Vagina (tissue), 2 donors: ENCODE data around the gene DUSP22.

Source experiments
- POLR2A ChIP-seq, 2 donors: fragments of 450-650 bp; IDR thresholded peaks; one replicate each; pipeline ENCODE4 v1.6.1; 2017; ENCODE audit warnings: antibody characterized with exemption in 2 of 2, mild to moderate bottlenecking in 2 of 2, moderate library complexity in 2 of 2
- POLR2AphosphoS5 ChIP-seq, 2 donors: sonication (generic); formaldehyde crosslinking; IDR thresholded peaks; one replicate each; pipeline ENCODE4 v1.9.0; 2017; ENCODE audit warnings: antibody characterized with exemption in 2 of 2, mild to moderate bottlenecking in 2 of 2, low read depth in 1 of 2; ENCODE audit not compliant: insufficient read depth in 1 of 2
- TF ChIP-seq, protein P1 (sequence below), 3 experiments: fragments of 450-650 bp in 2 of 3; fragments of 200-600 bp in 1 of 3; sonication (generic) in 1 of 3; IDR thresholded peaks; one replicate each; pipeline ENCODE4 v1.5.1; 2017 to 2019; ENCODE audit warnings: antibody characterized with exemption in 3 of 3, mild to moderate bottlenecking in 2 of 3, moderate library complexity in 2 of 3

DNA sequence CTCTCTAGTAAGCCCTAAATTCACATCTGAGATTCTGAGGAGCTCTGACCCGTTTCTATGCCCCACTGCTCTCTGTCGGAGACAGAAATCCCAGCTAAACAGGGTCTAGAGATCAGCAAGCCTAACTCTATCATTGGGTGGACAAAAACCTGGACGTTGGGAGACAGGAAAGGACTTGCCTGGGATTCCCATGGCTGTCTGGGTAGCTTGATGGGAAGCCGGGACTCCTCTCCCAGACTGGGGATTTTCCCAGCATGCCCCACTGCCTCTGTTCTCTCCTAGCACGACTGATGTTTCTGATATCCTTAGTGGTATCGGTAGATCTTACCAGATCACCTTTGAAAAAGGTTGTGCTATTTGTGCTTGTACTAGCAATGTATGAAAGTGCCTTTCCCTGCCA, 22.9 kb downstream of the DUSP22 start:
- TF ChIP-seq POLR2A (IDR thresholded peaks at IDR 0.05) (no peak), POLR2AphosphoS5 (IDR thresholded peaks at IDR 0.05; ENCODE audit: insufficient read depth in 1 of 2, low read depth in 1 of 2) (no peak)
- TF ChIP-seq, protein P1, sequence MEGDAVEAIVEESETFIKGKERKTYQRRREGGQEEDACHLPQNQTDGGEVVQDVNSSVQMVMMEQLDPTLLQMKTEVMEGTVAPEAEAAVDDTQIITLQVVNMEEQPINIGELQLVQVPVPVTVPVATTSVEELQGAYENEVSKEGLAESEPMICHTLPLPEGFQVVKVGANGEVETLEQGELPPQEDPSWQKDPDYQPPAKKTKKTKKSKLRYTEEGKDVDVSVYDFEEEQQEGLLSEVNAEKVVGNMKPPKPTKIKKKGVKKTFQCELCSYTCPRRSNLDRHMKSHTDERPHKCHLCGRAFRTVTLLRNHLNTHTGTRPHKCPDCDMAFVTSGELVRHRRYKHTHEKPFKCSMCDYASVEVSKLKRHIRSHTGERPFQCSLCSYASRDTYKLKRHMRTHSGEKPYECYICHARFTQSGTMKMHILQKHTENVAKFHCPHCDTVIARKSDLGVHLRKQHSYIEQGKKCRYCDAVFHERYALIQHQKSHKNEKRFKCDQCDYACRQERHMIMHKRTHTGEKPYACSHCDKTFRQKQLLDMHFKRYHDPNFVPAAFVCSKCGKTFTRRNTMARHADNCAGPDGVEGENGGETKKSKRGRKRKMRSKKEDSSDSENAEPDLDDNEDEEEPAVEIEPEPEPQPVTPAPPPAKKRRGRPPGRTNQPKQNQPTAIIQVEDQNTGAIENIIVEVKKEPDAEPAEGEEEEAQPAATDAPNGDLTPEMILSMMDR (IDR thresholded peaks at IDR 0.05), result no peak
